Mesenchymal stem cell (in vitro differentiated cells and primary cell): ENCODE measurements around the gene PROCR.
"Not testable (repeated sequence)": the region's sequence is repeated elsewhere in the genome, so short reads cannot be mapped to it uniquely, and the experiment has no call there.

ENCODE experiments used
- DNase-seq: peaks from one replicate; pipeline ENCODE4 v3.0.0-alpha.2; 2013
- H2AFZ ChIP-seq: one replicate; pipeline ENCODE4 v1.6.1; 2013; ENCODE audit warnings: low read depth, mild to moderate bottlenecking, control low read depth, inconsistent platforms, low read length, moderate library complexity
- H2AK5ac ChIP-seq: 2 replicates; pipeline ENCODE4 v1.6.1; 2013; ENCODE audit warnings: low read length, moderate library complexity, mild to moderate bottlenecking, inconsistent platforms; ENCODE audit not compliant: severe bottlenecking
- H2BK120ac ChIP-seq: one replicate; pipeline ENCODE4 v1.6.1; 2013; ENCODE audit warnings: low read depth, mild to moderate bottlenecking, inconsistent platforms, low read length, moderate library complexity
- H2BK12ac ChIP-seq, 2 experiments: one replicate each; pipeline ENCODE4 v1.6.1; 2013; ENCODE audit warnings: inconsistent platforms in 2 of 2, low read length in 2 of 2, mild to moderate bottlenecking in 2 of 2, moderate library complexity in 2 of 2, control low read depth in 1 of 2
- H2BK15ac ChIP-seq: one replicate; pipeline ENCODE4 v1.6.1; 2013; ENCODE audit warnings: mild to moderate bottlenecking, low read depth, inconsistent platforms; ENCODE audit not compliant: poor library complexity, severe bottlenecking
- H2BK5ac ChIP-seq: 2 replicates; pipeline ENCODE4 v1.6.1; 2013; ENCODE audit warnings: low read depth, mild to moderate bottlenecking, low read length, control low read depth, inconsistent platforms; ENCODE audit not compliant: poor library complexity, severe bottlenecking
- H3K14ac ChIP-seq, 2 experiments: one replicate each; pipeline ENCODE4 v1.6.1; 2013; ENCODE audit warnings: inconsistent platforms in 2 of 2, low read length in 2 of 2, control low read depth in 1 of 2, mild to moderate bottlenecking in 1 of 2, moderate library complexity in 1 of 2
- H3K18ac ChIP-seq, 2 experiments: one replicate each; pipeline ENCODE4 v1.6.1; 2013; ENCODE audit warnings: inconsistent platforms in 2 of 2, low read length in 2 of 2, control low read depth in 1 of 2, low read depth in 1 of 2, mild to moderate bottlenecking in 1 of 2
- H3K23ac ChIP-seq, 2 experiments: one replicate each; pipeline ENCODE4 v1.6.1; 2013; ENCODE audit warnings: inconsistent platforms in 2 of 2, low read length in 2 of 2, mild to moderate bottlenecking in 2 of 2, moderate library complexity in 2 of 2, control low read depth in 1 of 2
- H3K27ac ChIP-seq: 2 replicates; pipeline ENCODE4 v1.5.1; 2013; ENCODE audit warnings: mild to moderate bottlenecking, moderate library complexity, low read length, control low read depth, inconsistent platforms; ENCODE audit not compliant: poor library complexity, severe bottlenecking
- H3K27me3 ChIP-seq, 2 experiments: 2 replicates each; pipeline versions ENCODE4 v1.6.1 to v1.7.0; 2013; ENCODE audit warnings: low read length in 2 of 2, mild to moderate bottlenecking in 2 of 2, moderate library complexity in 2 of 2, control low read depth in 1 of 2, inconsistent platforms in 1 of 2; ENCODE audit not compliant: control insufficient read depth in 1 of 2, insufficient read depth in 1 of 2
- H3K36me3 ChIP-seq, 2 experiments: 2 replicates each; pipeline versions ENCODE4 v1.6.1 to v1.7.0; 2013; ENCODE audit warnings: low read length in 2 of 2, control low read depth in 1 of 2, inconsistent platforms in 1 of 2, low read depth in 1 of 2, mild to moderate bottlenecking in 1 of 2; ENCODE audit not compliant: insufficient read depth in 2 of 2, control insufficient read depth in 1 of 2
- H3K4ac ChIP-seq, 2 experiments: one replicate each; pipeline ENCODE4 v1.6.1; 2013; ENCODE audit warnings: inconsistent platforms in 2 of 2, low read length in 2 of 2, mild to moderate bottlenecking in 2 of 2, moderate library complexity in 2 of 2, control low read depth in 1 of 2, low read depth in 1 of 2
- H3K4me1 ChIP-seq: 2 replicates; pipeline ENCODE4 v1.6.1; 2013; ENCODE audit warnings: low read depth, low read length, control low read depth; ENCODE audit not compliant: control insufficient read depth, insufficient read depth
- H3K4me2 ChIP-seq: 2 replicates; pipeline ENCODE4 v1.6.1; 2013; ENCODE audit warnings: low read length, mild to moderate bottlenecking, inconsistent platforms; ENCODE audit not compliant: poor library complexity, severe bottlenecking
- H3K4me3 ChIP-seq, 2 experiments: 2 replicates each; pipeline versions ENCODE4 v1.5.1 to v1.7.0; 2013; ENCODE audit warnings: low read length in 2 of 2, mild to moderate bottlenecking in 2 of 2, control low read depth in 1 of 2, low read depth in 1 of 2; ENCODE audit not compliant: insufficient read depth in 1 of 2
- H3K79me1 ChIP-seq: replicated peaks from 2 replicates; pipeline ENCODE4 v1.6.1; 2013; ENCODE audit warnings: mild to moderate bottlenecking, control low read depth, low read length, inconsistent platforms; ENCODE audit not compliant: poor library complexity, severe bottlenecking
- H3K9ac ChIP-seq: 2 replicates; pipeline ENCODE4 v1.7.0; 2013; ENCODE audit warnings: mild to moderate bottlenecking, low read length, moderate library complexity
- H3K9me3 ChIP-seq: 2 replicates; pipeline ENCODE4 v1.7.0; 2013; ENCODE audit warnings: mild to moderate bottlenecking, low read length; ENCODE audit not compliant: control insufficient read depth
- H4K8ac ChIP-seq: one replicate; pipeline ENCODE4 v1.6.1; 2013; ENCODE audit warnings: inconsistent platforms, mild to moderate bottlenecking, low read length, moderate library complexity
- H4K91ac ChIP-seq: one replicate; pipeline ENCODE4 v1.6.1; 2013; ENCODE audit warnings: mild to moderate bottlenecking, low read length, inconsistent platforms
- WGBS: methylation state at CpG from one replicate; pipeline ENCODE4 v1.1.7; 2013; ENCODE audit warnings: mixed read lengths; 5-methylcytosine and 5-hydroxymethylcytosine counted together

PROCR gene

GRCh38 chr20:35146299-35146919, 25.5 kb upstream of the PROCR start:
- Histone ChIP-seq H2AFZ (peak overlapping the region; percentile 51), H4K91ac (peak overlapping the region; percentile 84), H3K9me3 (no peaks in the 10 kb centered on the region), H2BK5ac (peak overlapping the region; percentile 40), H3K79me1 (peaks cover 10% of the 10 kb centered on the region), H3K9ac (peak overlapping the region; percentile 90), H3K14ac (peak overlapping the region in 1 of 2 experiments; percentile 69), H3K36me3 (peaks cover 12 to 31% of the 10 kb centered on the region in 2 experiments), H2AK5ac (peak overlapping the region; percentile 68), H2BK15ac (no peak overlapping the region), H3K4me3 (peak overlapping the region; percentile 87 to 91), H4K8ac (peak overlapping the region; percentile 96), H2BK12ac (peak overlapping the region; percentile 33 to 72), H3K27ac (peak overlapping the region; percentile 59), H3K23ac (peak overlapping the region in 1 of 2 experiments; percentile 16), H3K27me3 (no peaks in the 10 kb centered on the region), H2BK120ac (peak overlapping the region; percentile 38), H3K4me2 (peak overlapping the region; percentile 84), H3K18ac (peak overlapping the region; percentile 34 to 91), H3K4me1 (peaks cover 3% of the 10 kb centered on the region), H3K4ac (peak overlapping the region; percentile 69 to 83)
- peak; percentile 67 for DNase-seq
- WGBS = 5% methylated on average over 22 of the region's 23 CpGs

- Histone ChIP-seq H2BK12ac (peak within 1 kb of the TSS; percentile 72 to 88), H2AK5ac (peak within 1 kb of the TSS; percentile 78), H3K14ac (peak within 1 kb of the TSS in 1 of 2 experiments; percentile 76), H2BK120ac (peak within 1 kb of the TSS; percentile 38), H3K27me3 (no peaks in the 10 kb centered on the region), H4K8ac (peak within 1 kb of the TSS; percentile 96), H3K4ac (peak within 1 kb of the TSS; percentile 75 to 83), H2BK15ac (no peak within 1 kb of the TSS), H4K91ac (peak within 1 kb of the TSS; percentile 84), H3K23ac (peak within 1 kb of the TSS in 1 of 2 experiments; percentile 16), H3K36me3 (peaks cover 12 to 25% of the 10 kb centered on the region in 2 experiments), H3K4me2 (peak within 1 kb of the TSS; percentile 84), H3K27ac (peak within 1 kb of the TSS; percentile 74), H2AFZ (peak within 1 kb of the TSS; percentile 51), H3K79me1 (peaks cover 10% of the 10 kb centered on the region), H3K4me3 (peak within 1 kb of the TSS; percentile 87 to 91), H3K18ac (peak within 1 kb of the TSS; percentile 34 to 91), H3K9me3 (no peaks in the 10 kb centered on the region), H2BK5ac (peak within 1 kb of the TSS; percentile 40), H3K9ac (peak within 1 kb of the TSS; percentile 90), H3K4me1 (peaks cover 3% of the 10 kb centered on the region)
- peak; percentile 96 for DNase-seq
- WGBS = under 1% methylated on average over 34 of the region's 42 CpGs
These were observed 24.8 kb upstream of the PROCR start, which contains the start of gene EDEM2 for GRCh38 chr20:35146920-35147574. EDEM2 (minus strand) TSS chr20:35147336; CDS start chr20:35147258, 78 bp downstream.

- H2AFZ ChIP-seq = peak overlapping the region; percentile 39
- peak overlapping the region; percentile 90 for H3K9ac ChIP-seq
- not testable (repeated sequence) for H2BK120ac ChIP-seq, H3K14ac ChIP-seq, H3K9me3 ChIP-seq, H3K4me1 ChIP-seq, H4K91ac ChIP-seq, H2BK12ac ChIP-seq, H2BK5ac ChIP-seq, H3K23ac ChIP-seq, H3K27me3 ChIP-seq, H4K8ac ChIP-seq, H2AK5ac ChIP-seq, H2BK15ac ChIP-seq, H3K79me1 ChIP-seq, H3K4ac ChIP-seq, H3K18ac ChIP-seq
- H3K27ac ChIP-seq = peak overlapping the region; percentile 74
- peaks cover 11 to 19% of the 10 kb centered on the region in 2 experiments for H3K36me3 ChIP-seq
- peak; percentile 25 for DNase-seq
- H3K4me2 ChIP-seq = peak overlapping the region; percentile 47
- WGBS = 2% methylated on average over 14 of the region's 19 CpGs
- H3K4me3 ChIP-seq = peak overlapping the region in 1 of 2 experiments; percentile 91
These were observed 24.2 kb upstream of the PROCR start for GRCh38 chr20:35147575-35148071.
